Astrocyte (in vitro differentiated cells and primary cell): ENCODE data around the gene SLC6A7. TPM values are rescaled to one million over a fixed set of nuclear protein-coding genes. Genes with fewer than 3 reads are reported as not detected.

Experiments
- DNase-seq: peaks from one replicate; pipeline ENCODE4 v3.0.0-alpha.2; 2010; ENCODE audit warnings: low read depth
- FAIRE-seq: peaks from 2 replicates; lab custom pipeline; 2011; peaks lifted over from hg19 to GRCh38; lab: Jason Lieb, UNC
- H2AFZ ChIP-seq: 2 replicates; pipeline ENCODE4 v1.6.0; 2012; ENCODE audit warnings: low read depth, low read length, inconsistent platforms
- H3K27ac ChIP-seq: 2 replicates; pipeline ENCODE4 v1.5.1; 2011; ENCODE audit warnings: low read depth, low read length, inconsistent platforms
- H3K27me3 ChIP-seq: 2 replicates; pipeline ENCODE4 v1.6.0; 2011; ENCODE audit warnings: low read length, inconsistent platforms; ENCODE audit not compliant: insufficient read depth
- H3K36me3 ChIP-seq: 2 replicates; pipeline ENCODE4 v1.5.1; 2011; ENCODE audit warnings: low read length, inconsistent platforms; ENCODE audit not compliant: insufficient read depth
- H3K4me1 ChIP-seq: 2 replicates; pipeline ENCODE4 v1.5.1; 2011; ENCODE audit warnings: low read length, inconsistent platforms; ENCODE audit not compliant: insufficient read depth
- H3K4me2 ChIP-seq: 2 replicates; pipeline ENCODE4 v1.6.0; 2012; ENCODE audit warnings: low read length, inconsistent platforms
- H3K4me3 ChIP-seq: 2 replicates; pipeline ENCODE4 v1.5.1; 2011; ENCODE audit warnings: low read depth, mild to moderate bottlenecking, low read length, inconsistent platforms; ENCODE audit not compliant: insufficient read depth
- H3K79me2 ChIP-seq: 2 replicates; pipeline ENCODE4 v1.6.0; 2012; ENCODE audit warnings: mild to moderate bottlenecking, low read length, inconsistent platforms; ENCODE audit not compliant: insufficient read depth
- H3K9ac ChIP-seq: 2 replicates; pipeline ENCODE4 v1.6.0; 2012; ENCODE audit warnings: mild to moderate bottlenecking, low read length, inconsistent platforms
- H3K9me3 ChIP-seq: 2 replicates; pipeline ENCODE4 v1.5.1; 2012; ENCODE audit warnings: low read depth, mild to moderate bottlenecking, low read length, inconsistent platforms; ENCODE audit not compliant: insufficient read depth
- H4K20me1 ChIP-seq: 2 replicates; pipeline ENCODE4 v1.6.0; 2012; ENCODE audit warnings: low read length, inconsistent platforms; ENCODE audit not compliant: insufficient read depth
- H3K27ac Mint-ChIP-seq: one replicate; pipeline ENCODE4 v1.8.0; 2021; ENCODE audit warnings: mild to moderate bottlenecking, mixed read lengths; ENCODE audit not compliant: unreplicated experiment
- H3K27me3 Mint-ChIP-seq: one replicate; pipeline ENCODE4 v1.8.0; 2021; ENCODE audit warnings: low read depth, mixed read lengths; ENCODE audit not compliant: unreplicated experiment
- H3K36me3 Mint-ChIP-seq: one replicate; pipeline ENCODE4 v1.8.0; 2021; ENCODE audit warnings: low read depth, mixed read lengths; ENCODE audit not compliant: unreplicated experiment
- H3K4me1 Mint-ChIP-seq: one replicate; pipeline ENCODE4 v1.8.0; 2021; ENCODE audit warnings: low read depth, mixed read lengths; ENCODE audit not compliant: unreplicated experiment
- H3K4me3 Mint-ChIP-seq: one replicate; pipeline ENCODE4 v1.8.0; 2021; ENCODE audit warnings: mild to moderate bottlenecking, moderate library complexity, mixed read lengths; ENCODE audit not compliant: unreplicated experiment
- H3K9me3 Mint-ChIP-seq: one replicate; pipeline ENCODE4 v1.8.0; 2021; ENCODE audit warnings: mild to moderate bottlenecking, mixed read lengths; ENCODE audit not compliant: unreplicated experiment
- CTCF ChIP-seq: IDR thresholded peaks from 2 replicates; pipeline ENCODE4 v1.5.1; 2011; ENCODE audit warnings: low read depth, mild to moderate bottlenecking, inconsistent platforms, low read length, moderate library complexity; ENCODE audit not compliant: insufficient read depth
- EZH2 ChIP-seq: IDR thresholded peaks from 2 replicates; pipeline ENCODE4 v1.6.1; 2012; ENCODE audit warnings: mild to moderate bottlenecking, low read length, inconsistent platforms; ENCODE audit not compliant: insufficient read depth
- total RNA-seq: library from RNA; stranded (reverse); gene quantifications from 2 replicates; pipeline ENCODE4 v1.2.1, GENCODE V29; 2021

The SLC6A7 gene
- total RNA-seq, 1 donor from 2014 or later: not detected

GRCh38 chr5:150215979-150216944 is 26.4 kb downstream of the SLC6A7 start:
- Histone ChIP-seq H3K27ac (no peak overlapping the region), H3K9ac (no peak overlapping the region), H3K4me1 (peaks cover 17% of the 10 kb centered on the region), H3K27me3 (no peaks in the 10 kb centered on the region), H3K9me3 (no peaks in the 10 kb centered on the region), H3K36me3 (no peaks in the 10 kb centered on the region), H3K4me2 (no peak overlapping the region), H4K20me1 (no peaks in the 10 kb centered on the region), H2AFZ (no peak overlapping the region), H3K79me2 (no peaks in the 10 kb centered on the region), H3K4me3 (no peak overlapping the region)
- H3K27ac Mint-ChIP-seq: no peak overlapping the region
- TF ChIP-seq CTCF (no peak), EZH2 (no peak)
- H3K4me1 Mint-ChIP-seq: peaks cover 2% of the 10 kb centered on the region
- peaks cover 21% of the 10 kb centered on the region for H3K27me3 Mint-ChIP-seq
- H3K9me3 Mint-ChIP-seq: no peaks in the 10 kb centered on the region
- peak overlapping the region; percentile 11 for H3K4me3 Mint-ChIP-seq
- no peak for DNase-seq
- FAIRE-seq: no peak
- H3K36me3 Mint-ChIP-seq: no peaks in the 10 kb centered on the region

GRCh38 chr5:150217038-150217437 is 27.2 kb downstream of the SLC6A7 start:
- no peak for TF ChIP-seq CTCF
- no peak for TF ChIP-seq EZH2
- no peak for DNase-seq
- peak overlapping the region; percentile 11 for H3K4me3 Mint-ChIP-seq
- no peak overlapping the region for H3K27ac Mint-ChIP-seq
- no peaks in the 10 kb centered on the region for H3K9me3 ChIP-seq
- no peak overlapping the region for H2AFZ ChIP-seq
- H3K4me1 Mint-ChIP-seq: peaks cover 2% of the 10 kb centered on the region
- H3K4me1 ChIP-seq: peaks cover 17% of the 10 kb centered on the region
- H3K36me3 Mint-ChIP-seq: no peaks in the 10 kb centered on the region
- H3K9me3 Mint-ChIP-seq: no peaks in the 10 kb centered on the region
- H3K36me3 ChIP-seq: no peaks in the 10 kb centered on the region
- no peak for FAIRE-seq
- no peak overlapping the region for H3K4me2 ChIP-seq
- no peaks in the 10 kb centered on the region for H4K20me1 ChIP-seq
- H3K9ac ChIP-seq: no peak overlapping the region
- peaks cover 16% of the 10 kb centered on the region for H3K27me3 Mint-ChIP-seq
- no peaks in the 10 kb centered on the region for H3K79me2 ChIP-seq
- no peaks in the 10 kb centered on the region for H3K27me3 ChIP-seq
- no peak overlapping the region for H3K27ac ChIP-seq
- no peak overlapping the region for H3K4me3 ChIP-seq
